ENCODE measurements around the gene TRPM6.

DNA sequence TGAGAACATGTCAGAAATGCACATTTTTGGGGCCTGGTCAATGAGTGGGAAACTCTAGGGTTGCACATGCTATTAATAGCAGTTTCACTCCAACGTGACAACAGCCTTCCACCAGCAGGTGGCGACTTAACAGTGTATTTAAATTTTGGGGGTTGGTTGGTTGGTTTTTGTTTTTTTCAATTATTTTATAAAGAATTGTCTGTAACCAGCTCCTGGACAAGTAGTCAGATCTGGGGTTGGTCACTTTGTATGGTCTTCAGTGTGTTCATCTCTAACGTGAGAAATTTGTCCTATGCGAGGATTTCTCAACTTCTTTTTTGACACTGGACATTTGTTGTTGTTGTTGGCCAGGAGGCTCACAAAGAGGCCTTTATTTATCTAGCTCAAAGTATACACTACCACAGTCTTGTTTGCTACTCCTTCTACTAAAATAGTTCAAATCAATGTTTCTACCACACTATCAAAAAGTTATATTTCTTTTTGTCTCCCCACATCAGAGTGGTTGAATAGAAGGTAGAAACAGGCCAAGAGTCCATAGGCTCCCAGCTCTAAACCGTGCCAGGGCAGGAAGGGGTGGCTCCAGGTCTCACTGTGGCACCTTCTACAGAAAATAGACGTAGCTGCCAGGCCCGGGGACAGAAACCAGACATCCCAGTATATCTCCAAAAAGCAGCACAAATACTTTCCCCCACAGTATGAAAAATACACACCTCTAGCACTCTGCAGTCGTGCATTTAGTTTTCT is 110.4 kb downstream of the TRPM6 start:
- TF ChIP-seq FOXM1 (IDR thresholded peaks at IDR 0.05; ENCODE audit: borderline replicate concordance, low read depth): no peak
- TF ChIP-seq RAD21 (IDR thresholded peaks at IDR 0.05; ENCODE audit: low read depth): peak; percentile 68
- TF ChIP-seq NFIC (IDR thresholded peaks at IDR 0.05): no peak
- TF ChIP-seq EGR1 (IDR thresholded peaks at IDR 0.05): no peak
- TF ChIP-seq USF1 (IDR thresholded peaks at IDR 0.05): no peak
- TF ChIP-seq, protein P1, sequence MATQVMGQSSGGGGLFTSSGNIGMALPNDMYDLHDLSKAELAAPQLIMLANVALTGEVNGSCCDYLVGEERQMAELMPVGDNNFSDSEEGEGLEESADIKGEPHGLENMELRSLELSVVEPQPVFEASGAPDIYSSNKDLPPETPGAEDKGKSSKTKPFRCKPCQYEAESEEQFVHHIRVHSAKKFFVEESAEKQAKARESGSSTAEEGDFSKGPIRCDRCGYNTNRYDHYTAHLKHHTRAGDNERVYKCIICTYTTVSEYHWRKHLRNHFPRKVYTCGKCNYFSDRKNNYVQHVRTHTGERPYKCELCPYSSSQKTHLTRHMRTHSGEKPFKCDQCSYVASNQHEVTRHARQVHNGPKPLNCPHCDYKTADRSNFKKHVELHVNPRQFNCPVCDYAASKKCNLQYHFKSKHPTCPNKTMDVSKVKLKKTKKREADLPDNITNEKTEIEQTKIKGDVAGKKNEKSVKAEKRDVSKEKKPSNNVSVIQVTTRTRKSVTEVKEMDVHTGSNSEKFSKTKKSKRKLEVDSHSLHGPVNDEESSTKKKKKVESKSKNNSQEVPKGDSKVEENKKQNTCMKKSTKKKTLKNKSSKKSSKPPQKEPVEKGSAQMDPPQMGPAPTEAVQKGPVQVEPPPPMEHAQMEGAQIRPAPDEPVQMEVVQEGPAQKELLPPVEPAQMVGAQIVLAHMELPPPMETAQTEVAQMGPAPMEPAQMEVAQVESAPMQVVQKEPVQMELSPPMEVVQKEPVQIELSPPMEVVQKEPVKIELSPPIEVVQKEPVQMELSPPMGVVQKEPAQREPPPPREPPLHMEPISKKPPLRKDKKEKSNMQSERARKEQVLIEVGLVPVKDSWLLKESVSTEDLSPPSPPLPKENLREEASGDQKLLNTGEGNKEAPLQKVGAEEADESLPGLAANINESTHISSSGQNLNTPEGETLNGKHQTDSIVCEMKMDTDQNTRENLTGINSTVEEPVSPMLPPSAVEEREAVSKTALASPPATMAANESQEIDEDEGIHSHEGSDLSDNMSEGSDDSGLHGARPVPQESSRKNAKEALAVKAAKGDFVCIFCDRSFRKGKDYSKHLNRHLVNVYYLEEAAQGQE (IDR thresholded peaks at IDR 0.05; ENCODE audit: low read depth): no peak
- no peak for TF ChIP-seq YY1 (IDR thresholded peaks at IDR 0.05; ENCODE audit: low read depth)
- TF ChIP-seq TEAD4 (IDR thresholded peaks at IDR 0.05): no peak
- no peak for TF ChIP-seq CREB1 (IDR thresholded peaks at IDR 0.05; ENCODE audit: low read depth)

Measured in Ishikawa (cell line).